Peyer's patch (tissue), 4 donors: ENCODE data around the gene STK24. TPM values are rescaled to one million over a fixed set of nuclear protein-coding genes. Genes with fewer than 3 reads are reported as not detected.
A peak's percentile ranks its signal among the peaks of the same experiment; 100 is the strongest.

Source experiments
- DNase-seq, 3 donors: peaks; one replicate each; pipeline ENCODE4 v3.0.0-alpha.2; 2017 to 2019
- H3K27ac ChIP-seq, 4 donors: fragments of 200-600 bp; sonication (generic); one replicate each; pipeline ENCODE4 v1.5.1; 2016 to 2019
- H3K27me3 ChIP-seq, 2 donors: fragments of 200-600 bp; sonication (generic); one replicate each; pipeline ENCODE4 v1.5.1; 2019
- H3K36me3 ChIP-seq, 3 donors: fragments of 200-600 bp; sonication (generic); one replicate each; pipeline ENCODE4 v1.5.1; 2016 to 2019
- H3K4me1 ChIP-seq, 4 donors: fragments of 200-600 bp; sonication (generic); one replicate each; pipeline ENCODE4 v1.5.1; 2016 to 2019
- H3K4me3 ChIP-seq, 4 donors: fragments of 200-600 bp; sonication (generic); 1 replicate in 3 of 4; 2 replicates in 1 of 4; pipeline ENCODE4 v1.5.1; 2016 to 2019; ENCODE audit warnings: mild to moderate bottlenecking in 1 of 4
- H3K9me3 ChIP-seq, 4 donors: fragments of 200-600 bp; sonication (generic); one replicate each; pipeline ENCODE4 v1.5.1; 2016 to 2019; ENCODE audit warnings: mild to moderate bottlenecking in 1 of 4
- CTCF ChIP-seq, 6 experiments: fragments of 450-650 bp in 4 of 6; fragments of 200-600 bp in 2 of 6; sonication (generic) in 1 of 6; IDR thresholded peaks; one replicate each; pipeline ENCODE4 v1.5.1; 2017 to 2019; ENCODE audit warnings: antibody characterized with exemption in 6 of 6, mild to moderate bottlenecking in 3 of 6, moderate library complexity in 1 of 6
- POLR2A ChIP-seq, 2 donors: fragments of 450-650 bp; IDR thresholded peaks; one replicate each; pipeline ENCODE4 v1.5.1; 2017; ENCODE audit warnings: antibody characterized with exemption in 2 of 2, mild to moderate bottlenecking in 2 of 2, moderate library complexity in 2 of 2
- total RNA-seq, 4 donors: library from RNA; depleted of rRNA; stranded (reverse); fragments of >200 nt; gene quantifications; one replicate each; pipeline ENCODE4 v1.1.0, GENCODE V29; 2016

The STK24 gene
- total RNA-seq, 4 donors from 2014 or later, result 84.2 to 137 (median 119) TPM

- no peaks in the 10 kb centered on the region for H3K9me3 ChIP-seq
- no peak overlapping the region for H3K27ac ChIP-seq
- H3K27me3 ChIP-seq, result no peaks in the 10 kb centered on the region
- no peak for TF ChIP-seq POLR2A (IDR thresholded peaks at IDR 0.05)
- no peak for DNase-seq
- H3K4me1 ChIP-seq, result peaks cover 0 to 31% (median 5%) of the 10 kb centered on the region in 4 donors
- no peak overlapping the region for H3K4me3 ChIP-seq
- no peaks in the 10 kb centered on the region for H3K36me3 ChIP-seq
Observed at GRCh38 chr13:98581381-98581780, 4.5 kb upstream of the STK24 start.

- H3K4me1 ChIP-seq, result peaks cover 0 to 27% (median 4%) of the 10 kb centered on the region in 4 donors
- TF ChIP-seq CTCF (IDR thresholded peaks at IDR 0.05), result no peak
- TF ChIP-seq POLR2A (IDR thresholded peaks at IDR 0.05), result no peak
- H3K27ac ChIP-seq, result no peak overlapping the region
- H3K36me3 ChIP-seq, result no peaks in the 10 kb centered on the region
- H3K9me3 ChIP-seq, result no peaks in the 10 kb centered on the region
- H3K4me3 ChIP-seq, result no peak overlapping the region
- DNase-seq, result no peak
- H3K27me3 ChIP-seq, result no peaks in the 10 kb centered on the region
Observed at GRCh38 chr13:98580420-98580819, 3.5 kb upstream of the STK24 start.

- TF ChIP-seq POLR2A (IDR thresholded peaks at IDR 0.05) (no peak), CTCF (IDR thresholded peaks at IDR 0.05) (no peak)
- peak in 2 of 3 donors; percentile 72 to 77 for DNase-seq
- no peaks in the 10 kb centered on the region for H3K9me3 ChIP-seq
- peak overlapping the region; percentile 29 to 97 (median 78) for H3K4me3 ChIP-seq
- H3K36me3 ChIP-seq, result no peaks in the 10 kb centered on the region
- peak overlapping the region; percentile 83 to 100 (median 98) for H3K27ac ChIP-seq
- H3K27me3 ChIP-seq, result no peaks in the 10 kb centered on the region
- H3K4me1 ChIP-seq, result peaks cover 0 to 34% (median 9%) of the 10 kb centered on the region in 4 donors
Observed at GRCh38 chr13:98577836-98578285, 954 bp upstream of the STK24 start.

GRCh38 chr13:98576200-98576945 is 534 bp downstream of the STK24 start:
- Histone ChIP-seq H3K36me3 (no peaks in the 10 kb centered on the region), H3K9me3 (no peaks in the 10 kb centered on the region), H3K4me1 (peaks cover 0 to 49% (median 19%) of the 10 kb centered on the region in 4 donors), H3K27ac (peak overlapping the region; percentile 94 to 100 (median 98)), H3K27me3 (no peaks in the 10 kb centered on the region), H3K4me3 (peak overlapping the region; percentile 78 to 97 (median 93))
- TF ChIP-seq CTCF (IDR thresholded peaks at IDR 0.05) (no peak), POLR2A (IDR thresholded peaks at IDR 0.05) (peak in 1 of 2 donors; percentile 39)
- DNase-seq, result peak; percentile 47 to 80 (median 67)

- Histone ChIP-seq H3K27me3 (no peaks in the 10 kb centered on the region), H3K36me3 (no peaks in the 10 kb centered on the region), H3K4me3 (peak overlapping the region; percentile 78 to 97 (median 93)), H3K27ac (peak overlapping the region; percentile 94 to 100 (median 98)), H3K4me1 (peaks cover 0 to 54% (median 20%) of the 10 kb centered on the region in 4 donors), H3K9me3 (no peaks in the 10 kb centered on the region)
- TF ChIP-seq POLR2A (IDR thresholded peaks at IDR 0.05), result no peak
- TF ChIP-seq CTCF (IDR thresholded peaks at IDR 0.05), result no peak
- DNase-seq, result no peak
Observed at GRCh38 chr13:98575904-98576199, 1.1 kb downstream of the STK24 start.
